Fibroblast of lung (primary cell): Measurements from ENCODE around the gene TMEM198. TPM values are rescaled to one million over a fixed set of nuclear protein-coding genes. Genes with fewer than 3 reads are reported as not detected.

Experiments used
- DNase-seq, 2 donors: peaks; one replicate each; pipeline versions ENCODE4 v3.0.0 to v3.0.0-alpha.2; 2010; ENCODE audit warnings: low read depth in 2 of 2
- H2AFZ ChIP-seq: 2 replicates; pipeline ENCODE4 v1.5.1; 2012; ENCODE audit warnings: low read length, control low read depth, inconsistent platforms
- H3K27ac ChIP-seq: 2 replicates; pipeline ENCODE4 v1.5.1; 2011; ENCODE audit warnings: low read length, control low read depth; ENCODE audit not compliant: insufficient read depth
- H3K27me3 ChIP-seq: 2 replicates; pipeline ENCODE4 v1.5.1; 2011; ENCODE audit warnings: mild to moderate bottlenecking, low read length; ENCODE audit not compliant: control insufficient read depth, insufficient read depth
- H3K36me3 ChIP-seq: 2 replicates; pipeline ENCODE4 v1.5.1; 2011; ENCODE audit warnings: low read length; ENCODE audit not compliant: control insufficient read depth, insufficient read depth
- H3K4me1 ChIP-seq: 2 replicates; pipeline ENCODE4 v1.5.1; 2011; ENCODE audit warnings: low read length; ENCODE audit not compliant: control insufficient read depth, insufficient read depth; ENCODE audit errors: extremely low read depth
- H3K4me2 ChIP-seq: 2 replicates; pipeline ENCODE4 v1.5.1; 2011; ENCODE audit warnings: low read length, control low read depth; ENCODE audit not compliant: insufficient read depth; ENCODE audit errors: extremely low read depth
- H3K4me3 ChIP-seq, 4 experiments: fragments of 200-600 bp in 1 of 4; sonication (generic) in 1 of 4; replicated peaks in 1 of 4; 2 replicates each; pipeline ENCODE4 v1.5.1; 2011 to 2016; ENCODE audit warnings: low read length in 4 of 4, low read depth in 3 of 4, mild to moderate bottlenecking in 3 of 4, control low read depth in 2 of 4, inconsistent platforms in 1 of 4, mixed read lengths in 1 of 4; ENCODE audit not compliant: insufficient read depth in 1 of 4; ENCODE audit errors: control extremely low read depth in 1 of 4
- H3K79me2 ChIP-seq: 2 replicates; pipeline ENCODE4 v1.5.1; 2012; ENCODE audit warnings: mild to moderate bottlenecking, low read length, inconsistent platforms; ENCODE audit not compliant: control insufficient read depth, insufficient read depth
- H3K9ac ChIP-seq: 2 replicates; pipeline ENCODE4 v1.5.1; 2011; ENCODE audit warnings: mild to moderate bottlenecking, low read length, control low read depth; ENCODE audit not compliant: insufficient read depth
- H3K9me3 ChIP-seq: 2 replicates; pipeline ENCODE4 v1.5.1; 2012; ENCODE audit warnings: low read depth, low read length; ENCODE audit not compliant: control insufficient read depth, insufficient read depth
- H4K20me1 ChIP-seq: 2 replicates; pipeline ENCODE4 v1.5.1; 2011; ENCODE audit warnings: low read length; ENCODE audit not compliant: control insufficient read depth, insufficient read depth; ENCODE audit errors: extremely low read depth
- CTCF ChIP-seq, 2 donors: IDR thresholded peaks in 1 of 2; conservative IDR thresholded peaks in 1 of 2; 1 replicate in 1 of 2; 2 replicates in 1 of 2; pipeline ENCODE4 v1.5.1; 2011 to 2012; ENCODE audit warnings: low read length in 2 of 2, control low read depth in 1 of 2, inconsistent platforms in 1 of 2, low read depth in 1 of 2, mild to moderate bottlenecking in 1 of 2
- EZH2 ChIP-seq: IDR thresholded peaks from 2 replicates; pipeline ENCODE4 v1.5.1; 2012; ENCODE audit warnings: low read length, control low read depth, mild to moderate bottlenecking; ENCODE audit errors: missing control alignments
- polyA plus RNA-seq, 2 donors: library from polyadenylated mRNA; depleted of rRNA in 1 of 2; stranded (reverse) in 1 of 2; unstranded in 1 of 2; fragments of >200 nt; gene quantifications; 2 replicates each; pipeline ENCODE4 v1.2.1, GENCODE V29; 2011 to 2012; ENCODE audit warnings: missing spikeins in 1 of 2
- total RNA-seq: library from RNA; depleted of rRNA; stranded (reverse); fragments of >200 nt; gene quantifications from 2 replicates; pipeline ENCODE4 v1.2.1, GENCODE V29; 2014

The TMEM198 gene
- total and polyA plus RNA-seq, 2 donors (not counting 1 experiment from before 2014, with no cell fraction given): 0.70 to 0.99 TPM

DNA sequence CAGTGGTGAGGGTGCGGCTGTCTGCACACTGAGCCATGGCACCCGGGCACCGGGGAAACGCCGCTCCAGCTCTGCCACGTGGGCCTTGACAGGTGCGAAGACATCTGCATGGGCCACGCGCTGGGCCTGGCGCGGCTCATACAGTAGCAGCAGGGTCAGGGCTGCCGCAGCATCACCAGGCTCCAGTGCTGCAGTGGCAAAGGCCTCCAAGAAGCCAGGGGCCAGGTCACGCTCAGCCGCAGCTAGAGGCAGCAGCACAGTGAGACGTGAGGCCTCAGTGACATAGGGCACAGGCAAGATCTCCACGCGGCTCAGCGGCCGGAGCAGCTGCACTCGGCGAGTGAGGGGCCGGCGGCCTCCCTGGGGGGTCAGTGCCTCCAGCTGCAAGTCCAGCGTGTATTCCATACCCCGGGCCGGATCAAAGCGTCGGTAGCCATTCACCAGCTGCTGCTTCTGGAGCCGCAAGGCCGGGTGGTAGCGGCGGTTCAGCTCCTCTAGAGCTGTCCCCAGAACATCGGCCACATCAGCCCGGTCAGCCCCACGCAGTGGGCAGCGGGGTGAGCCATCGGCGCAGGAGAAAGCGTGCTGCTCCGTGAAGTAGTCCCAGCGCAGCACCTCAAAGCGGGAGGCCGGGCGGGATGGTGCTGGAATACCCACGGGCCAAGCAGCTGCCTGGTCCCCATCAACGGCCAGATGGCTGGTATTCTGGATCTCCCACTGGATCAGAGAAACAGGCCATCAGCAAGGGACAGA is 3.7 kb upstream of the TMEM198 start:
- no peak for DNase-seq
- H3K36me3 ChIP-seq: peaks cover 17% of the 10 kb centered on the region
- H3K4me1 ChIP-seq: peaks cover 5% of the 10 kb centered on the region
- peaks cover 4% of the 10 kb centered on the region for H3K79me2 ChIP-seq
- H3K9ac ChIP-seq: no peak overlapping the region
- no peak overlapping the region for H3K4me2 ChIP-seq
- no peak overlapping the region for H3K4me3 ChIP-seq
- no peak overlapping the region for H2AFZ ChIP-seq
- no peak for TF ChIP-seq EZH2
- no peak for TF ChIP-seq CTCF (conservative IDR thresholded peaks at IDR 0.05 in 1 of 2, IDR thresholded peaks at IDR 0.05 in 1 of 2; ENCODE audit: low read depth in 1 of 2, low read length in 2 of 2)
- H3K27ac ChIP-seq: no peak overlapping the region
- H4K20me1 ChIP-seq: no peaks in the 10 kb centered on the region
- H3K27me3 ChIP-seq: no peaks in the 10 kb centered on the region
- H3K9me3 ChIP-seq: no peaks in the 10 kb centered on the region

DNA sequence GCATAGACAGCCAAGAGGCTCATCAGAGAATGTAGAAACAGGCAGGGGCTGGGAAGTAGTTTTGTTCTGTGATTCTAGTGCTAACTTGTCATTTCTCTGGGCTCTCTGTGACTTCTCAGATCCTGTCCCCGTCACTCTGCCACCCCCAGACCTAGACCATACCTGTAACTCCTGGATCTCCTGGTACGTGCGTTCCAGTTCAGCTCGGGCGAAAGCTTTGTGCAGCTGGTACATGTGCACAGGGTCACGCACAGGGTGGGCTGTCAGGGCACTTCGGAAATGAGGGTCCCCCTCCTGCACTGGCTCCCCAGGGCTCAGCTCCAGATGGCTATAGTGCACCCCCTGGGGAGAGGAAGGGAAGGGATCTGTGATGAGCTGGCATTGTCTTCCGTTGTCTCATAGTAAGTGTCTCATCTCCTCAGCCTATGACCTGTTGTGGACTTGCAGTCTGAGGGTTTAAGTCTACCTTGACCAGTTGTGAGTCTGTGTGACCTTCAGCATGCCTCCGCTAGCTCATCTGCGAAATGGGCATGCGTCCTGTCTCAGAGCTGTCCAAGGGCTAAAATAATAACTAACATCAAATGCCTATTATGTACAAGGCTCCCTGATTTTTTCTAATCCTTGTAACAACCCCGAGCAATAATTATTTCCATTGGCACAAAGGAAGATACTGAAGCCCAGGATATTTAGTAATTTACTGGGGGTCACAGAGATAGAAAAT is 2.9 kb upstream of the TMEM198 start:
- H3K4me1 ChIP-seq: peaks cover 5% of the 10 kb centered on the region
- H2AFZ ChIP-seq: no peak overlapping the region
- H3K4me2 ChIP-seq: no peak overlapping the region
- peaks cover 17% of the 10 kb centered on the region for H3K36me3 ChIP-seq
- no peak for TF ChIP-seq EZH2
- TF ChIP-seq CTCF (conservative IDR thresholded peaks at IDR 0.05 in 1 of 2, IDR thresholded peaks at IDR 0.05 in 1 of 2; ENCODE audit: low read depth in 1 of 2, low read length in 2 of 2): no peak
- no peaks in the 10 kb centered on the region for H4K20me1 ChIP-seq
- no peak overlapping the region for H3K4me3 ChIP-seq
- H3K27me3 ChIP-seq: no peaks in the 10 kb centered on the region
- no peak for DNase-seq
- H3K9ac ChIP-seq: no peak overlapping the region
- no peak overlapping the region for H3K27ac ChIP-seq
- no peaks in the 10 kb centered on the region for H3K9me3 ChIP-seq
- peaks cover 4% of the 10 kb centered on the region for H3K79me2 ChIP-seq

DNA sequence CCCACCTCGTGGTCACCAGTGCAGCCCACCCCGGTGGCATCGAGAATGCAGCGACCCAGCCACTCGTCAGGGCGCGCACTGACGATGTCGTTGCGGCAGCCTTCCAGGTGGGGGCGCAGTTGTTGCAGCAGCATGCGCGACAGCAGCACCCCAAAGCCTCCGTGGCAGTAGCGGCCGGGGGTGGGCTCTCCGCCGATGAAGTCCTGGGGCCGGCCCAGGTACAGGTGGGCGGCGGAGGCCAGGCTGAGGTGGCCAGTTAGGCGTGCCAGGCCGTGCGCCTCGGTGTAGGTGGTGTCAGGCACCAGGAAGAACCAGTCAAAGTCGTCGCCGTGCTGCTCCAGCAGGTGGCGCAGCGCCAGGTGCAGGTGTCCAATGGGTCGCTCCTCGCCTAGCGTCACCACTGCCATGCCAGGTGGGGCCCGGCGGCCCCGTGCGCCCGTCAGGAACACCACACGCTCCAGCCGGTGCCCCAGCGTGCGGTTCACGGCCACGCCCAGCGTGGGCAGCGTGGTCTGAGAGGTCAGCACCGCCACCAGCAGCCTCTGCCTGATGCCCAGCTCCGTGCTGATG is 2.1 kb upstream of the TMEM198 start:
- Histone ChIP-seq H3K36me3 (peaks cover 17% of the 10 kb centered on the region), H3K27ac (no peak overlapping the region), H3K4me3 (peak overlapping the region in 1 of 4 experiments; percentile 87), H3K27me3 (no peaks in the 10 kb centered on the region), H3K4me2 (peak overlapping the region; percentile 13), H3K9ac (no peak overlapping the region), H3K79me2 (peaks cover 4% of the 10 kb centered on the region), H3K4me1 (peaks cover 5% of the 10 kb centered on the region), H3K9me3 (no peaks in the 10 kb centered on the region), H2AFZ (no peak overlapping the region), H4K20me1 (no peaks in the 10 kb centered on the region)
- peak; percentile 58 to 60 for DNase-seq
- peak; percentile 63 to 81 for TF ChIP-seq CTCF (conservative IDR thresholded peaks at IDR 0.05 in 1 of 2, IDR thresholded peaks at IDR 0.05 in 1 of 2; ENCODE audit: low read depth in 1 of 2, low read length in 2 of 2)
- TF ChIP-seq EZH2: no peak
